ENCODE data around the gene TXNDC11.

The TXNDC11 gene

GRCh38 chr16:11726008-11726407, 16.6 kb downstream of the TXNDC11 start:
- Histone ChIP-seq H3K27ac (no peak overlapping the region), H3K4me3 (no peak overlapping the region)

- Histone ChIP-seq H3K27ac (no peak overlapping the region), H3K4me3 (no peak overlapping the region)
These were observed 17.2 kb downstream of the TXNDC11 start for GRCh38 chr16:11725457-11725856.

DNA sequence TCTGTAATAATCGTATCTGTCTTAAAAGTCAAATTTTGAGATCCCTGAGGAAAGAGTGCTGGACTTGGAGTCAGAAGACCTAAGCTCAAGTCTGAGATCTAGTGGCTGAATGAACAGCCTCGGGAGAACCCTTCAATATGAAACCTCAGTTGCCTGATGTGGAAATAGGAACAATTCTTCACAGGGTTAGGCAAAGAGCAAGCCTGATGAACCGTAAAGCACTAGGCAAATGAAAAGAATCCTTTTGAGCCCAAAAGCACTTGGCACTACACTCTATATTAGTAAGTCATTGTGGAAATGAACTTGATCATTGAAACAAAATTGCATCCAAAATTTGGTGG, 20.2 kb downstream of the TXNDC11 start:
- no peak overlapping the region for H3K4me3 ChIP-seq
- peak overlapping the region in 1 of 21 experiments; percentile 1 for H3K27ac ChIP-seq

DNA sequence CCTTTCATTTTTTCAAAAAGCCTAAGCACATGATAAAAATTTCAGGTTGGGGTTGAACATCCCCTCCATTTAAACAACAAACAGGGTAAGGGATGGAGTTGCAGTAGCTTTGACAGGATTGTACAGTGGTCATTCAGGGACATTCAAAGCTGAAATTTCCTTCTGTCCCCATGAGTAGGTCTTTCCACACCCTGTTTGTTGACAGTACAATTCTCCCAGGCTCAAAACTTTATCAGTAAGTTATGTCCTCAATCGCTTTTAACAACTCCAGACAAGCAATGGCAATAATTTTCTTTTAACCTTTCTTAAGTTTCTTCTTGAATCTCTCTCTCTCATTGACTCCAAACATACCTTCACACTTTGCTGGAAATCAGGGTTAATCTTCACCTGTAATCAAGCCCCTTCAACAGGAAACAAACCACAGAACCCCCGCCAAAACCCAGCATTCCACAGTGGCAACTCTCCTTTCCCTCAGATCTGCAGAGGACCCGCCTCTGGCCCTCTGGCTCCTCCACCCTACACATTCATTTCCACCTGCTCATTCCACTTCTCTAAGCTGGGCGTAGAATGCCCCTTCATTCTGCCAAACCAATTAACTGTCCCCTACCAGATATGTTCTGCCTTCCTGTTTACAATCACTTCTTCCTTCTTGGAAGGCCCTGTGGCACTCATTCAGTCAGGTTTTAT, 20.7 kb downstream of the TXNDC11 start:
- H3K27ac ChIP-seq, result peak overlapping the region in 1 of 21 experiments; percentile 1

GRCh38 chr16:11719762-11720161, 22.9 kb downstream of the TXNDC11 start:
- H3K4me3 ChIP-seq, result no peak overlapping the region
- no peak overlapping the region for H3K27ac ChIP-seq

More for the DNA sequence above, 20.7 kb downstream of the TXNDC11 start:
- H3K4me3 ChIP-seq, result no peak overlapping the region

GRCh38 chr16:11719171-11719570, 23.5 kb downstream of the TXNDC11 start:
- Histone ChIP-seq H3K27ac (no peak overlapping the region), H3K4me3 (no peak overlapping the region)

DNA sequence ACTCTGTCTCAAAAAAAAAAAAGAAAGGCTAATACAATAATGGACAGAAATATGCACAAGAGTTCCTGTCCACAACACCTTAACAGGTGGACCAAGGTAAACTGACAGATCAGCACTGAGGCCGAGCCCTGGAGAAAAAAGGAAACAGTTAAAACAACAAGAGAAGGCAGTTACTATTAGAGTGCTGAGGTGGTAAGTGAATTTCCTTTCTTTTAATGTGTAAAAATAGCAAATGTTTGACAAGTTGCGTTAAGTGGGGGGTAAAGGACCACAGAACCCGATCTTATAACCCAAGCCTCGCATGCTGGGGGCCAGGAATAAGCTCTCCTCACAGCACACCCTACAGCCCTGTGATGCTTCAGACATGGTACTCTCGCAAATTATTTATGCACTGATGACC, 24.8 kb downstream of the TXNDC11 start:
- H3K27ac ChIP-seq, result no peak overlapping the region

DNA sequence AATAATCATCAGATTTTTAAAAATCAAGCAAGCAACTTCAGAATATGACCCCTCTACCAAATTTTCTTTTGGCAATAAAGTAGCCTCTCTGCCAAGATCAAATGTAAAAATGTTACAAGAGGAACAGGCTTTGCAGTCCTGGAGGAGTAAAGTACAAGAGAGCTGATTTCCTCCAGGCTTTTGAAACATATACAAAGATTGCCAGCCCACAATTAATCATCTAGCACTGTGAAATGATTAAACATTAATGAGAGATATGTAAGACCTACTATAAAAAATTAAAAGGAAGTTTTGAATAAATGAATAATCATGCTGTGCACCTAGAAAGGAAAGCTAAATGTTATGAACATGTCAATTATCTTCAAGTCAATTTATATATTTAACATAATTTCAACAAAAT, 26.3 kb downstream of the TXNDC11 start:
- Histone ChIP-seq H3K27ac (peak overlapping the region in 1 of 21 experiments; percentile 7), H3K4me3 (no peak overlapping the region)

More for the DNA sequence above, 24.8 kb downstream of the TXNDC11 start:
- H3K4me3 ChIP-seq, result no peak overlapping the region

DNA sequence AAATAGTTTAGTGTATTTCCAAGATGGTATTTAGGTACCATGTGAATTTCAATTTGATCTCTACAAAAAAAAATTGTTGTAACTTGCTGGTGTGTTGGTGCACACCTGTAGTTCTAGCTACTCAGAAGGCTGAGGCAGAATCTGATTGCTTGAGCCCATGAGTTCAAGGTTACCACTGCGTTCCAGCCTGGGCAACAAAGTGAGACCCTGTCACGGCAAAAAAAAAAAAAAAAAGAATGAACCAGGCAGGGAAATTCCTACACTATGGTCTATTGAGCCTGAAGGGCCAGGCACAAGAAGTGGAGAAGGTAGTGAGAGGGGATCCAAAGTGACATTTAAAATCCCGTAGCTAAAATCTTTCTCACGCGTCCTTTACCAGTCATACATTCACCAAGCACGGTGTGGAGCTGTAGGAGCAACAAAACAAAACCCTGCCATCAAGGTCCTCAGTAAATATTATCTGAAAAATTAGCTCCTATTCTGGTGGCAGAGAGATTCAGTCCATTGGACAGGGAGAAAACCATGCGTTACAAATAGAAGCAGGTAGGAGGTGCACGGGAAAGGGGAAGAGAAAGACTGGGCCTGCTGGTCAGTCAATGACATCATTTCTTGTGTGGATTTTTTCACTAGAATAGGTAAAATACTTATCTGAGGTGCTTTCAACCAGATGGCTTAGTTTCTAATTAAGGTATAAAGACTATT, 27.3 kb downstream of the TXNDC11 start:
- no peak overlapping the region for H3K27ac ChIP-seq
- no peak overlapping the region for H3K4me3 ChIP-seq

DNA sequence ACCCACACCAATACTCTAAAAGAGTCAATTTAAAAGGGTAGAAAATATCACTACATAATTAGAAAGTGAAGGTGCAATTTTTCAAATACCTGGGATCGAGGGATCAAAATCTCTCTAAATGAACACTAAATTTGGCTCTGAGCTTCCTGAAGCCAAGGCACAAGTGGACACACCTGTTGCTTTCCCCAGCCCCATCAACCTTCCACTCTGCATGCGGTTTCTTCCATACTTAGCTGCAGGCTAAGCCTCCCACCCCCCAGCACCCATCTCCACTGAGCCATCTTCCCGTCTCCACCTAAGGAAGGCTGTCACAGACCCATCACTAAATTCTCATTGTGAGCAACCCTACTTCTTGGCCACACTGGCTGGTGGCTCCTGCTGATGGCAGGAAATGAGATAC, 30.5 kb downstream of the TXNDC11 start:
- H3K27ac ChIP-seq, result no peak overlapping the region

GRCh38 chr16:11711662-11712061, 31.0 kb downstream of the TXNDC11 start:
- Histone ChIP-seq H3K27ac (no peak overlapping the region), H3K4me3 (no peak overlapping the region)

More for the DNA sequence above, 30.5 kb downstream of the TXNDC11 start:
- no peak overlapping the region for H3K4me3 ChIP-seq

DNA sequence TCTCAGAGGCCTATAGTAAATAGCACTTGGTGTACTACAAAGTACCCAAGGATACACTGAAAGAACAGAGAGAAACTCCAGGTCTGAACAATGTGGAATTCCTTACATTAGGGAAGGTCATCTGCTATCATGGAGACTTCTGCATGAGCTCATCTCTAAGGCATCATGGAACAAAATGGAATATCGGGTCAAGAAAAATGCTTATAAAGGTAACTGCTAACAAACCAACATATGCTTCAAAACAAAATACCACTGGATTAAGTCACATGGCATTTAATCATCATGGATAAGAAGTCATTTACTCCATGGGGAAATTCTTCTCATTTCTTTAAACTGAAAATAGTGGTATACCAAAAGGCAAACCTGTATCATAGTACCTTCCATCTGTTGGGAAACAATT, 34.2 kb downstream of the TXNDC11 start:
- Histone ChIP-seq H3K4me3 (no peak overlapping the region), H3K27ac (no peak overlapping the region)

- no peak overlapping the region for H3K4me3 ChIP-seq
- H3K27ac ChIP-seq, result no peak overlapping the region
These were observed 34.9 kb downstream of the TXNDC11 start for GRCh38 chr16:11707679-11708197.

DNA sequence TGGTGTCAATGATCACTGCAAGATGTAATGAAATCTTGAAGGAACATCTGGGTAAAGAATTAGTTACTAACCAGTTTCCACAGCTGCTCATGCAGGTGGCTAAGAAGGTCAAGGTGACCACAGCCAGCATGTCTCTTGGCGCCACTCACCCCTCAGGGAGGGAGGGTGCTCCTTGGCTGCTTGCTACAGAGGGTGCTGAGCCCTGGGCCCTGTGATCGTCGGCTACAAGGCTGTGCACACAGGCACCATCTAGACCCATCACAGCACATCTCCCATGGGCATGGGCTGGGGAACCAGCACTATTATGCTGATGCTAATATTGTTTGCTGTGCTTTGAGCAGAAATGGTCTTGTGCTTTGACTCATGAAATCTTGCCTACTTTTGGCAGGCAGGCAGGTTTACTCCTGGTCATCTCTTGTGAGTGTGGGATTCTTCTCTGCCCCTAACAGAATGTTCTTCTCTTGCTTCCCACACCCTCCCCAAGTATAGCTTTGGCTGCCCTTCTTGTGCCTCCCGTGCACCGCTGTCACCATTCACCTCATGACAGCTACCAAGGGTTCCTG, 36.4 kb downstream of the TXNDC11 start:
- no peak overlapping the region for H3K4me3 ChIP-seq
- H3K27ac ChIP-seq, result no peak overlapping the region

DNA sequence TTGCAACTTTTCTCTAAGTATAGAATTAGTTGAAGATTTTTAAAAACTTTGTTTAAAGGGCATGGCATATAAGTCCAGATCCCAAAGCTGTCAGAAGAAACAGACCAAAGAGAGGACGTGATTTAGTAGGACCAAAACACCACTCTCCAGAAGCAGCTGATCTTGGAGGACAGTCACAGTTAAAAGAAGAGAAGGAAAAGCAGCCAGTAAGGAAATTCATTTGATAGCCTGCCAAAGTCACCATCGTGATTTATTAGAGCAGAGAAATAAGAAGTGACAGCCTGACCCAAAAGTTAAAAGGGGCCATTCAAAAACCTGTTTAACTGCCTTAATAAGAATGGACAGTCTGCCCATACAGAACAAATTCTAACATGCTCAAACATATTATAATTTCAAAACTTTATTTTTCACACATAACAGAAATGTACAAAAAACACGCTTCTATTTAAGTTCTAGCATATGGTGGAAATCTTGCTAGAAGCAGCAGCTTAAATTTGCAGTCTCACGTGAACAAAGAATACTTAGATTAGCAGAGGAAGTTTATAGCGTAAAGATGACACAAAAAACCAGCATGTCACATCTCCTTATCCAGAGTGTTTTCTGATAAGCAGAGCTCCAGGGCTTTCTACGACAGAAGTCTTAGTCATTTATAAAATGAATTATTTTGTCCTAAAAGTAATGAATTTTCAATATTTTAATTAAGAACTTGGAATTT, 37.2 kb downstream of the TXNDC11 start:
- H3K4me3 ChIP-seq, result no peak overlapping the region
- H3K27ac ChIP-seq, result no peak overlapping the region

DNA sequence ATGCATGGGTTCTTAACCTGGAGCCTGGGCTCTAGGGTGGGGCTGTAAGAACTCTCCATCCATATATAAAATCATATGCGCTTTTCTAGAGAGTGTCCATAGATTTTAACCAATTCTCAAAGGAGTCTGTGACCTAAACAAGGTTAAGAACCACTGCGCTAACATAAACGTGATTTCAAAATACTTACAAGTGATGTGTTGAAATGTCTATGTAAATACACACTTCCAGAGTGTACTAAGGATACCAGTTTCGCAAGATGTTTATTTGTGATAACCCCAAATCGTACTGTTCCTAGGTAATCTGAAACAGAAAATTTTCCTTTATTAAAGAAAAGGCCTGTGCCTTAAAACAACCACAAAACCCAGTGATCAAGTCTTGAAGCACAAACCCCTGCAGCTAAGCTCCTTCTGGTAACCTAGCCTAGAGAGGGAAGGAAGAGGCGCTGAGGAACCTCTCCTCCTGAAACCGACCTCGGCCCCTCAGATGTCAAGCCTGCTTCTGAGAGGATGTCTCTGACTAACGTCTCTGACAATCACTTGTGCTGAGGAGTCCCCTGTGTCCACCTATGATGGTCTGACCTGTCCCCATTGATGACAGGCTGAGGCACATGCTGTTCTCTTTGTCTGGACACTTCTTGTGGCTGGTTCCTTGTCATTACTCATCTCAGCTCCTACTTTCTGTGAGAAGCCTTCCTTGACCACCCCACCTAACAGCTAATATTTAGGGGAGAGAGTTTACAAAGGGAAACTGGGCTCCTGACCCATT, 42.2 kb downstream of the TXNDC11 start:
- no peak overlapping the region for H3K27ac ChIP-seq
- no peak overlapping the region for H3K4me3 ChIP-seq

GRCh38 chr16:11699234-11699894, 43.3 kb downstream of the TXNDC11 start:
- no peak overlapping the region for H3K27ac ChIP-seq
- H3K4me3 ChIP-seq, result no peak overlapping the region

DNA sequence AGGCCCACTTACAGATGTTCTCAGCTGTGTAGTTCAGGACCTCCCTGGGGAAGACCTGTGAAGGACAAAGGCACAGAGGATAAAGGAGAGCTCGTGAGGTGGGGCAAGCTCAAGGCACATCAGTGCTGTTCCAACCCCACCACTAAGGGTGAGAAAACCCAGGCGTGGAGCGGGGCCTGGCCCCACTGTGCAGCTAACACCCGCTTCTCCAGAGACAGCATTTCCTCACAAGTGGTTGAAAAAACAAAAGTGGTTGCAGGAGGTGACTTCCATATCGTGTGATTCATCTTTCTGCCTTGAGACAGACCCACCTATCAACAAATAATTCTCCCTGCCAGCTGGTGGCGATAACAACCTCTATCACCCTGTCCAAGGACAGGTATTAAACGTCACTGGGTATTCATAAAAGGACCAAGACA, 44.4 kb downstream of the TXNDC11 start:
- H3K27ac ChIP-seq, result no peak overlapping the region

GRCh38 chr16:11697319-11697718, 45.3 kb downstream of the TXNDC11 start:
- H3K4me3 ChIP-seq, result no peak overlapping the region
- H3K27ac ChIP-seq, result no peak overlapping the region

More for the DNA sequence above, 44.4 kb downstream of the TXNDC11 start:
- H3K4me3 ChIP-seq, result no peak overlapping the region

Data from skin epidermis (tissue), 12 donors.